KBM-7 (cell line): ENCODE results near the gene CCDC142.

Source experiments
- DNase-seq: peaks from one replicate; pipeline ENCODE4 v3.0.0-alpha.2; 2015
- in situ Hi-C: fragments of 300-500 bp; cut with MboI; formaldehyde crosslinking; loops from 2 replicates; pipeline ENCODE4 v1.14.3; 2020; ENCODE audit warnings: low sequenced_read_pairs, low pct_unique_long_range_greater_than_20kb, mixed read lengths

Gene CCDC142

GRCh38 chr2:74429487-74430451 lies 53.0 kb downstream of the CCDC142 start:
- in situ Hi-C loops, result no loop called here
- no peak for DNase-seq

DNA sequence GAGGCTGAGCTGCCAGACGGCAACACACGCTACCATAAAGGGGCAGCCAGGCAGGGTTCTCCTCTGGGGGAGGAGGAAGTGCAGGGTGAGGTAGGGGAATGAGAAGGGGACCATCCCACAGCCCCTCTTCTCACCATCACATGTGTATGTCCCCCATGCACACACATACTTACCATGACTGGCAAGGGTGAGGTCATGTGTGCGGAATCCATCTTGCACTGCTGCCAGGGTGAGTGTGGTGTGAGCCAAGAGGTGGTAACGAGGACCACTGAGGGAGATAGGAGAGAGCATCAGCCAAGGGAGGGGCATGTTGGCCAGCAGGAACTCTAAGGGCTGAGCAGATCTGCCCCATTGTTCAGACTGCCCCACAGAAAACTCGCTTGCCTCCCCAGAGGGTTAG lies 54.1 kb downstream of the CCDC142 start:
- no peak for DNase-seq
- in situ Hi-C loops, result no loop called here

DNA sequence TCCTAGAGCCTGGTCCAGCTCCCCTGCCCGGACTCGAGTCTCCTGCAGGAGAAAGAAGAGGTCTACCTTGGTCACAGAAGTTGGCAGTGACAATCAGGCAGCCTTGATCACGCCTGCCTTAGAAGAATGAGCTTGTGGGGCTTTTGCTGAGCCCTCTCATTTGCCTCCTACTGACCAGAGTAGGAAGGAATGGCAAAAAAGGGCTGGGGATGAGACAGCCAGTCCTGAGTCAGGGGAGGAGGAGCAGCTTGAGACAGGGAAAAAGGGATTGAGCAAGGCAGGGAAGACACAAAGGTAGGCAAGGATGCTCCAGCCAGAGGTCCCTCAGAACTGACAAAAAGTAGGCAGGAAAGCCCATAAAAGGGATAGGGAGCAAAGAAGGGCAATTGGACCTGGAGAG lies 55.2 kb downstream of the CCDC142 start:
- no peak for DNase-seq
- in situ Hi-C loops, result no loop called here

DNA sequence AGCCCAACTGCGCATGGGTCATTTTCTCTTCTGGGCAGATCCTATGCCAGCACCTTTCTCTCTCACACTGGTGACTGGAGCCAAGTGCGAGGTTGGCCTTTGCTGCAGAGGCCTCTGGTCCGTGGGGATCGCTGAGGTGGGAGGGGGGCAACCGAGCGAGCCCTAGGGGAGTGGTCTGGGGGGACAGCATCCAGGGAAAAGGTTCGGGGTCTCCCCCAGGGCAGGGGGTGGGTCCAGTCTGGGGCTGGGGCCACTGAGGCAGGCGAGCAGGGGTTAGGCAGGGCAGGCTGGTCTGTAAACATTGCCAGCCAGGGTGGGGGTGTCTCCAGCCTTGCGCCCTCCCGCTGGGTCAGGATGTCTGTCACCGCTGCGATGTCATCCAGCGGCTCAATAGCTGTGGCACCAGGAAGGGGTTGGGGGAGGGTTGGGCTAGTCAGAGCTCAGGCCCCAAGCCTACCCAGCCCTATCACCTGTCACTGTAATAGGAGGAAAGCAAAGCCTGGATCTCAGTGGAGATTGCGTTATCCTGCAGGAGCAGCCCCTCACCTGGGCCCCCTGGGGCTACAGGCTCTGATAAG lies 56.5 kb downstream of the CCDC142 start:
- in situ Hi-C loops, result no loop called here
- DNase-seq, result no peak

- in situ Hi-C loops, result no loop called here
- DNase-seq, result no peak
Measured at GRCh38 chr2:74425523-74425922, 57.3 kb downstream of the CCDC142 start.

DNA sequence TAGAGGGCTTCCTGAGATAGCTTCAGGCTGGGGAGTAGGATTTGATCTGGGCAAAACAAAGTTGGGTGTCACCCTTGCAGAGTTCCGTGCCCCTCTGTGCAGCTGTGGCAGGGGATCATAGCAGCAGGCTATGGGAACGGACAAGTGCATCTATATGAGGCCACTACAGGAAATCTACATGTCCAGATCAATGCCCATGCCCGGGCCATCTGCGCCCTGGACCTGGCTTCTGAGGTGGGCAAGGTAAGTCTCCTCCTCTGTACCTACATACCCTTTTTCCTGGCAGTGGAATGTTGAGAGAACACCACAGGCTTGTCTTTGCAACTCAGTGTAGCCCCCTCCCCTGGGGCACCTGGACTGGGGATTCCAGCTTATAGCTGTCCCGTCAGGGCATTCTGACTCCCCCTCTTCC lies 57.8 kb downstream of the CCDC142 start:
- in situ Hi-C loops, result no loop called here
- DNase-seq, result no peak

GRCh38 chr2:74424139-74424992 lies 58.4 kb downstream of the CCDC142 start:
- in situ Hi-C loops, result no loop called here
- DNase-seq, result no peak
